Calu3 (cell line): ENCODE measurements around the gene C1orf226. TPM values are rescaled to one million over a fixed set of nuclear protein-coding genes. Genes with fewer than 3 reads are reported as not detected.

ENCODE experiments used
- BruUV-seq: library from RNA; stranded (reverse); fragments of 400-500 nt; replicated peaks from 2 replicates; lab custom pipeline; 2021; lab: Mats Ljungman, UMichigan
- CTCF ChIA-PET: fragments of 300-600 bp; sonication (Branson Sonifier 250); formaldehyde crosslinking; loops from one replicate; lab custom pipeline; 2022; ENCODE audit warnings: antibody characterized with exemption; lab: Charles Lee
- DNase-seq: peaks from one replicate; pipeline ENCODE4 v3.0.0; 2022
- H3K27ac Mint-ChIP-seq: one replicate; pipeline ENCODE4 v1.8.0; 2022; ENCODE audit warnings: mixed read lengths; ENCODE audit not compliant: unreplicated experiment
- H3K27me3 Mint-ChIP-seq: one replicate; pipeline ENCODE4 v1.8.0; 2022; ENCODE audit warnings: mixed read lengths; ENCODE audit not compliant: unreplicated experiment
- H3K36me3 Mint-ChIP-seq: one replicate; pipeline ENCODE4 v1.8.0; 2022; ENCODE audit warnings: mild to moderate bottlenecking, moderate library complexity, mixed read lengths; ENCODE audit not compliant: insufficient read depth, unreplicated experiment
- H3K4me1 Mint-ChIP-seq: one replicate; pipeline ENCODE4 v1.8.0; 2022; ENCODE audit warnings: mild to moderate bottlenecking, low read depth, mixed read lengths; ENCODE audit not compliant: unreplicated experiment
- H3K4me3 Mint-ChIP-seq: one replicate; pipeline ENCODE4 v1.8.0; 2022; ENCODE audit warnings: mild to moderate bottlenecking, low read depth, moderate library complexity, mixed read lengths; ENCODE audit not compliant: unreplicated experiment
- H3K9me3 Mint-ChIP-seq: one replicate; pipeline ENCODE4 v1.8.0; 2022; ENCODE audit warnings: low read depth, mixed read lengths; ENCODE audit not compliant: unreplicated experiment
- intact Hi-C: fragments of 100-400 bp; cut with micrococcal nuclease; formaldehyde crosslinking; loops from one replicate; pipeline ENCODE4 v1.10.0; 2022; ENCODE audit not compliant: unreplicated experiment
- total RNA-seq: library from RNA; stranded (reverse); gene quantifications from 2 replicates; pipeline ENCODE4 v1.2.3, GENCODE V29; 2022
- TF ChIP-seq, protein P1 (sequence below): fragments of 200-600 bp; IDR thresholded peaks from one replicate; pipeline ENCODE4 v1.8.0; 2022; ENCODE audit warnings: antibody characterized with exemption; ENCODE audit not compliant: unreplicated experiment

C1orf226 gene
- total RNA-seq, 1 experiment from 2014 or later: 14.1 TPM

DNA sequence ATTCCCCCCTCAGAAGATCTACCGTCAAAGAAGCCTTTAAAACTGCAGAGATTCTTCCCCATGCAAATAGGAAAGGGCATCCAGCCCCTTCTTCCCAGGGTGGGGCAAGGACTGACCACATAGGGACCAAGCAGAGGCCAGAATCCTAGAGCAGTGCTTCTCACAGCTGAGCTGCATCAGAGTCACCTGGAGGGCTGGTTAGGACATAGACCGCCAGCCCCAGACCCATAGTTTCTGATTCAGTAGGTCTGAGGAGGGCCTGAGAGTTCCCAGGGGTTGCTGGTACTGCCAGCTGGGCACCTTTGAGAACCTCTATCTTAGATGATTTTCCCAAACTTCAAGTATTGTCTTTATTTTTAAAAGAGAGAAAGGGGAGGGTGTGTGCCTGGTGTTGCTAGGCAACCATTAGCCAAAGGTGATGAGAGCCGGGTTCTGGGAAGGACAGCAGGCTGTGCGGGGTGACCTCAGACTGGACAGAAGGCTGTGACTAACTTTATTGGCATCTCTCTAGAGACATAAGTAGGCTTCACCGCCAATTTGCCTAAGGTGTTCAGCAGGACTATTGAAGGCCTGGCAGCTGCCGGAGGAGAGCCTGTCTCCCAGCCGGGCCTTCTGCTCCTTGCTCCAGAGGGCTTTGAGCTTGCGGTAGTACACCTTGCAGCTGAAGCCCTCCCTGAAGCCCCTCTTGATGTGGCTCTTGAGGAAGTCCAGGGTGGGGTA, 7.8 kb upstream of the C1orf226 start:
- H3K36me3 Mint-ChIP-seq: peaks cover 10% of the 10 kb centered on the region
- peak; percentile 67 for DNase-seq
- H3K4me3 Mint-ChIP-seq: no peak overlapping the region
- H3K9me3 Mint-ChIP-seq: no peaks in the 10 kb centered on the region
- H3K27me3 Mint-ChIP-seq: no peaks in the 10 kb centered on the region
- intact Hi-C loops: no loop called here
- BruUV-seq: no TSS peak
- peaks cover 31% of the 10 kb centered on the region for H3K4me1 Mint-ChIP-seq
- peak overlapping the region; percentile 26 for H3K27ac Mint-ChIP-seq
- TF ChIP-seq, protein P1, sequence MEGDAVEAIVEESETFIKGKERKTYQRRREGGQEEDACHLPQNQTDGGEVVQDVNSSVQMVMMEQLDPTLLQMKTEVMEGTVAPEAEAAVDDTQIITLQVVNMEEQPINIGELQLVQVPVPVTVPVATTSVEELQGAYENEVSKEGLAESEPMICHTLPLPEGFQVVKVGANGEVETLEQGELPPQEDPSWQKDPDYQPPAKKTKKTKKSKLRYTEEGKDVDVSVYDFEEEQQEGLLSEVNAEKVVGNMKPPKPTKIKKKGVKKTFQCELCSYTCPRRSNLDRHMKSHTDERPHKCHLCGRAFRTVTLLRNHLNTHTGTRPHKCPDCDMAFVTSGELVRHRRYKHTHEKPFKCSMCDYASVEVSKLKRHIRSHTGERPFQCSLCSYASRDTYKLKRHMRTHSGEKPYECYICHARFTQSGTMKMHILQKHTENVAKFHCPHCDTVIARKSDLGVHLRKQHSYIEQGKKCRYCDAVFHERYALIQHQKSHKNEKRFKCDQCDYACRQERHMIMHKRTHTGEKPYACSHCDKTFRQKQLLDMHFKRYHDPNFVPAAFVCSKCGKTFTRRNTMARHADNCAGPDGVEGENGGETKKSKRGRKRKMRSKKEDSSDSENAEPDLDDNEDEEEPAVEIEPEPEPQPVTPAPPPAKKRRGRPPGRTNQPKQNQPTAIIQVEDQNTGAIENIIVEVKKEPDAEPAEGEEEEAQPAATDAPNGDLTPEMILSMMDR: no peak
- CTCF ChIA-PET: interaction anchor here (0.5 to 1.0 kb wide), 2 partner anchors 16 to 420 kb away, joined by 3 read pairs; no protein-coding TSS in a partner anchor

DNA sequence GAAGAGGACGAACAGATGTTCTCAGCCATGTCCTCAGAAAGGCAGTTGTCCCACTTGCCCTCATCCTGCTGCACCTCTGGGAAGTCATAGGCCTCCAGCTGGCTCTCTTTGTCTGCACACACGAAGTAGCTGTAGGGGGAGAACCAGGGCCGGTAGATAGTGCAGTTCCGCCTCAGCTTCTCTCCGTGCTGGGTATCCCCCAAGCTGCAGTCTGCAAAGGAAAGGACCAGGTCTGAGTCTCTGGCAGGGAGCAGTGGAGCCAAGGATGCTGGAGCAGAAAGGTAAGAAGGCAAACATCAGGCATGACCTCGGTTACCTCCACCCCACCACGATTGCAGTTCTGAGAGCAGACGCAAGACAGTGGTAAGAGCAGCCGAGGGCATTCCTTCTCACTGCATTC, 7.1 kb upstream of the C1orf226 start:
- Mint-ChIP-seq H3K9me3 (no peaks in the 10 kb centered on the region), H3K4me1 (peaks cover 31% of the 10 kb centered on the region), H3K4me3 (no peak overlapping the region), H3K27ac (no peak overlapping the region), H3K27me3 (no peaks in the 10 kb centered on the region), H3K36me3 (peaks cover 10% of the 10 kb centered on the region)
- no peak for DNase-seq
- no TSS peak for BruUV-seq
- intact Hi-C loops: no loop called here
- TF ChIP-seq, protein P1: no peak
- CTCF ChIA-PET: no interaction called here

DNA sequence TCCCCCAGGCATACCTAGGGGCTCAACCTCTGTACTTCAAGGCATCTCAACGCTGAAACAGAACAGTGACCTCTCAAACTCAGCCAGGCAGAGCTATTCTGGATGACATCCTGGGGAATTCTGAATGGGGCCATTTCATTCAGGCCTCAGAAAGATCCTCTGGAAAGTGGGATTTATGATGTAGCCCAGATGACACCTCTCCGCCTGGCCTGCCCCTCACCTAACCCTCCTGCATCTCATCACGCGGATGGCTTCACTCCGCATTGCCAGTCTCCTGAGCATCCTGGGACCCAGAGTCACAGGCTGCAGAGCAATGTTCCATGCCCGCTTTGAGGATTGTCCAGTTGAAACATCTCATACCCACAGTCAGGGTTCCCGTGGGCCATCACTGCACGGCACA, 6.1 kb upstream of the C1orf226 start:
- no peak overlapping the region for H3K4me3 Mint-ChIP-seq
- no peak for DNase-seq
- no peaks in the 10 kb centered on the region for H3K9me3 Mint-ChIP-seq
- TF ChIP-seq, protein P1: no peak
- intact Hi-C loops: no loop called here
- no peak overlapping the region for H3K27ac Mint-ChIP-seq
- peaks cover 10% of the 10 kb centered on the region for H3K36me3 Mint-ChIP-seq
- CTCF ChIA-PET: no interaction called here
- peaks cover 31% of the 10 kb centered on the region for H3K4me1 Mint-ChIP-seq
- H3K27me3 Mint-ChIP-seq: no peaks in the 10 kb centered on the region
- BruUV-seq: no TSS peak

DNA sequence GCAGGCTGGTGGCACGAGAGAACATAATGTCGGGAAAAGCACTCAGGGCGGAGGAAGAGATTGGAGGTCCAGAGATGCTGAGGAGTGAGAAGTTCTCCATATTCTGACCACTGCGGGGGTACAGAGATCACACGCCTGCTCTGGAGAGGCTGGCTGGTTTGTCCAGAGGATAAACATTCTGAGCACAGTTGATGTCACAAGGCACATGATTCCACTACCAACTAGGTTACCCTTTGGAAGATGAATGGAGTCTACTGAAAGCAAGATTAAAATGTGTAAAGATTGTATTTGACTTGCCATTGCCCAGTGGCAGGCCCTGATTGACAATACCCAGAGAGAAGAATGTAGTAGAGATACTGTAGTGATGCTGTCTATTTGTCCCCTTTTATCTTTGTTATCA, 4.8 kb upstream of the C1orf226 start, which contains the start of gene SPATA46:
Gene SPATA46 (minus strand): TSS at position 164 of the 400 bp plus-strand sequence. CDS start 64 bp downstream, at position 100.
- H3K4me1 Mint-ChIP-seq: peaks cover 36% of the 10 kb centered on the region
- TF ChIP-seq, protein P1: no peak
- H3K9me3 Mint-ChIP-seq: no peaks in the 10 kb centered on the region
- no peak for DNase-seq
- H3K27me3 Mint-ChIP-seq: no peaks in the 10 kb centered on the region
- H3K4me3 Mint-ChIP-seq: no peak within 1 kb of the TSS
- H3K36me3 Mint-ChIP-seq: peaks cover 16% of the 10 kb centered on the region
- BruUV-seq: no TSS peak
- peak within 1 kb of the TSS; percentile 38 for H3K27ac Mint-ChIP-seq
- CTCF ChIA-PET: no interaction called here
- intact Hi-C loops: no loop called here
